GM18868 (cell line): Measurements from ENCODE around the gene PSME2.
A peak's percentile ranks its signal among the peaks of the same experiment; 100 is the strongest.

ENCODE experiments used
- ATAC-seq: cut with Tn5 transposase; IDR thresholded peaks from one replicate; pipeline ENCODE4 v1.9.1; 2021; ENCODE audit warnings: mild to moderate bottlenecking, moderate library complexity; ENCODE audit not compliant: unreplicated experiment

The PSME2 gene

DNA sequence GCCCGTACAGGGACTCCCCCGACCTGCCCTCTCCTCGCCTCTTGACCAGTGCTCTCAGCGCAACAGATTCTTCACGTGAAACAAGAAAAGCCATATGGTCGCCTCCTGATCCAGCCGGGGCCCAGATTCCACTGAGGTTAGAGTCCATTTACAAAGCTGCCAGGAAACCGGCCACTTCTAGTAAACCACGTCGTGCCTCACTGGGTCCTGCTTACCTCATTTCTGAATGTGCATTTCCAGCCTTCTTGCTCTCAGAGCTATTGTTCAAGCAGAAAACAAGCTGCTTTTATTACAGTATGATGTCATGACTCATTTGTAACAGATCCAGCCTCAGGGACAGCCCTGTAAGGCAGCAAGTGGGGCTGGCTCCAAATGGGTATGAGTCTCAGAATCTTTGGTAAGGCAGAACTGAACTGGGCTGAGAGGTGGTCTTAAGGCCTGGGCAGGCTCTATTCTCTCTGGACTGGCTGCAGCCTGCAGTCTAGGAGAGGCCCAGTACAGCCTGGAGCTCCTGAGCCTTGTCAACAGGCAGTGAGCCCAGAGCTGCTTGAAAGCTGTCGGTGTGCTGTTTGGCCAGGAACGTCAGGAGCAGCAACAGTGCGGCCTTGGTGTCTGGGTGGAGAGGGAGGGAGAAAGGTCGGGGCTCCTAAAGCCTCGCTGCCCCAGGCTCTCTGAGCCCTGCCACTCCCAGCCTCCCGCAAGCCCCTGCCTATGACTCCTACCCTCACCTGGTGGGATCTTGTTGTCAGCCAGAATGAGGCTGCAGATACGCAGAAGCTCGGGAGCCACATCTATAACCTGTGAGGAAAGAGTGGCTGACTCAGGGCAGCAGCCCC, 33.8 kb upstream of the PSME2 start:
- ATAC-seq = no peak

DNA sequence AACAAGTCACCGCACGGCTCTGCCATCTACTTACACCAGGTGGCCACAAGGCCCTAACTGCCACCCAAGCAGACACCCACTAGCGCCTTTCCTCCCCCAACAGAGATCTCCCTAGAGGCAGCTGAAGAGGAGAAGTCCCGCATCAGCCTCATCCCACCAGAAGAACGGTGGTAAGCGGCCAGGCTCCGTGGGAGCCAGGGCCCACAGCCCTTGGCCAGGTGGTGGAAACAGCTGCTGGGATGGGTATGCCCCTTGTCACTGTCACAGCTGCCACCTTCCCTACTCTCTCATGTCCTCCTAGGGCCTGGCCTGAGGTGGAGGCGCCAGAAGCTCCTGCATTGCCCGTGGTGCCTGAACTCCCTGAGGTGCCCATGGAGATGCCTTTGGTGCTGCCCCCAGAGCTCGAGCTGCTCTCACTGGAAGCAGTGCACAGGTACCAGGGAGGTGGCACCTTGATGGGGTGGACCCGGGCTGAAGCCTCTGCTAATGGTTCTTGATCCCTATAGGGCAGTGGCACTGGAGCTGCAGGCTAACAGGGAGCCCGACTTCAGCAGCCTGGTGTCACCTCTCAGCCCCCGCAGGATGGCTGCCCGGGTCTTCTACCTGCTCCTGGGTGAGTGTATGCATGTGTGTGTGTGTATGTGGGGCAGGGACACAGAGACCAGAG, 33.0 kb upstream of the PSME2 start:
- no peak for ATAC-seq

DNA sequence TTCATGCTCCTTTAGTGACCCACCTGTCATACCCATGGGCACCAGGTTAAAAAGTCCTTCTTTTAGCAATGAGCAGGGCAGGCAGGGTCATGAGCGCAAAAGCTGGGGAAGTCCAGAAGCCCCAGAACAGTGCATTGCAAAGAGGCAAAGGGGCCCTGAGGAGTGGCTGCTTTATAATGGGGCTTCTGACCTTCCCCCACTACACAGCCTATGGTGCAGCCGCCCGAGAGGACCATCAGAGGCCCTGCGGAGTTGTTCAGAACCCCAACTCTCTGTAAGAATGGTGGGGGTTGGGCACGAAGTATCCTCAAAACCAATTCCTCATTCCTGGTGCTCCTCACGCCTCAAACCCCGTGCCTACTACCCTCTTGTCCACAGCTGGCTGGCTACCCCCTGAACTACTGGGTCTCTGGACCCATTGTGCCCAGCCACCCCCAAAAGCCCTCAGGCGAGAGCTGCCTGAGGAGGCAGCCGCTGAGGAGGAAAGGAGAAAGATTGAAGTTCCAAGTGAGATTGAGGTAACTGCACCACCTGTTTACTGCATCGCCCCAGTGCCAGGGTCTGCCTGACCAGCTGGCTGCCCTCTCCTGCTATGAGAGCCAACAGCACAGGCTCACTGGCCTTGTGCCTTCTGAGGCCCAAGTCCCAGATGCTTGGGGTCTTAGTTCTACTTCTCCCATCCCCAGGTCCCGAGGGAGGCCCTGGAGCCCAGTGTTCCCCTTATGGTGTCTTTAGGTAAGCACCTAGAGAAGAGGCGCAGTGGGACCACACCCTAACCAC, 32.2 kb upstream of the PSME2 start:
- ATAC-seq = no peak

DNA sequence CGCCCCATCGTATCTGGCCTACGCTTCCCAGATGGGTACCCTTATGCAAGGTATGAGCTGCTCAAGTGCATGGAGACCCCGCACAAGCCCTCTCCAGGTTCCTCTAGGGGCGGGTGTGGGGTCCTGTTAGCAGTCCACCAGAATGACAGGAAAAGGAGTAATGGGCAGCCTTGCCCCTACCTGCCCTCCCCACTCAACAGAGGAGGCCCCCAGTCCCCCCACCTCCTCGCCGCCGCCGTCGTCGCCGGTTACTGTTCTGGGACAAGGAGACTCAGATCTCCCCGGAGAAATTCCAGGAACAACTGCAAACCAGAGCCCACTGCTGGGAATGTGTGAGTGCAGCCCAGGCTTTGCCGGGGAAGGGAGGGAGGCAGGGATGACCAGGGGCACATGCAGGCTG, 31.5 kb upstream of the PSME2 start:
- no peak for ATAC-seq

- ATAC-seq = no peak
Measured at GRCh38 chr14:24177041-24177825, 30.8 kb upstream of the PSME2 start.

DNA sequence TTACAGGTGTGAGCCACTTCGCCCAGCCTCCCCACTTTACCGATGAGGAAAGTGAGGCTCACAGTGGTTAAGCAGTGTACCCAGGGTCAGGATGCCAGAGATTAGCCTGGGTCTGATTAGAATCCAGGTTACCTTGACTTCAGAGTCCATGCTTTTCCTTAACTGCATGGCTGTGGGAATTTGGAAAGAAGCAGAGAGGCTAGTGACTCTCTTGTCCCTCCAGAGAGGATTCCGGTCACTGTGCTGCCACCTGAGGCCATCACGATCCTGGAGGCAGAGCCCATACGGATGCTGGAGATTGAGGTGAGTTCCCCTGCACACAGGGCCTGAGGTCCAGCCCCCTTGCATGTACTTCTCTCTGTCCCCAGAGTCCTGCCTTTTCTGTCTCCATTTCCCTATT, 30.2 kb upstream of the PSME2 start:
- no peak for ATAC-seq

- ATAC-seq = no peak
Measured at GRCh38 chr14:24172871-24173281, 26.5 kb upstream of the PSME2 start.

DNA sequence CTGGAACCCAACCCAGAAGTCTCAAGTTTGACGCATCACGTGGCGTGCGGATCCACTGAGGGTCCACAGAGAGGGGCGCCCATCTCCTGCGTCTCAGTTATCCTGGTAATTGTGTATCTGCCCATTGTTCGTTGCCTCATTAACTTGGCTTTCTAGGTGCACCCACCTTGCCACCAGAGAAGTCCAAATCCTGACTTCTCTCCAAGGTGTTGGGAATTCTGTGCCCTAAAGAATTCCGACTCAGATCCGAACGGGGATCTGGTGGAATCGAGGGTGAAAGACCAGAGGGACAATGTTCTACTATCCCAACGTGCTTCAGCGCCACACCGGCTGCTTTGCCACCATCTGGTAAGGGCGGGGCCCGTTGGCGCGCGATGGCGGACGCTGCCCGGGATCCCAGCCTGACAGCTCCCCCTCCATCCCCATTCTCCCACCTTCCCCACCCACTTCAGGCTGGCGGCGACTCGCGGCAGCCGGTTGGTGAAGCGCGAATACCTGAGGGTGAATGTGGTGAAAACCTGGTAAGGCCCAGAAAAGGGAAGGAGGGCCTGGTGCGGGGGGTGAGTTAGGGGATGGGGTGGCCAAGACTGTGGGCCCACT, 26.0 kb upstream of the PSME2 start:
- ATAC-seq = no peak

DNA sequence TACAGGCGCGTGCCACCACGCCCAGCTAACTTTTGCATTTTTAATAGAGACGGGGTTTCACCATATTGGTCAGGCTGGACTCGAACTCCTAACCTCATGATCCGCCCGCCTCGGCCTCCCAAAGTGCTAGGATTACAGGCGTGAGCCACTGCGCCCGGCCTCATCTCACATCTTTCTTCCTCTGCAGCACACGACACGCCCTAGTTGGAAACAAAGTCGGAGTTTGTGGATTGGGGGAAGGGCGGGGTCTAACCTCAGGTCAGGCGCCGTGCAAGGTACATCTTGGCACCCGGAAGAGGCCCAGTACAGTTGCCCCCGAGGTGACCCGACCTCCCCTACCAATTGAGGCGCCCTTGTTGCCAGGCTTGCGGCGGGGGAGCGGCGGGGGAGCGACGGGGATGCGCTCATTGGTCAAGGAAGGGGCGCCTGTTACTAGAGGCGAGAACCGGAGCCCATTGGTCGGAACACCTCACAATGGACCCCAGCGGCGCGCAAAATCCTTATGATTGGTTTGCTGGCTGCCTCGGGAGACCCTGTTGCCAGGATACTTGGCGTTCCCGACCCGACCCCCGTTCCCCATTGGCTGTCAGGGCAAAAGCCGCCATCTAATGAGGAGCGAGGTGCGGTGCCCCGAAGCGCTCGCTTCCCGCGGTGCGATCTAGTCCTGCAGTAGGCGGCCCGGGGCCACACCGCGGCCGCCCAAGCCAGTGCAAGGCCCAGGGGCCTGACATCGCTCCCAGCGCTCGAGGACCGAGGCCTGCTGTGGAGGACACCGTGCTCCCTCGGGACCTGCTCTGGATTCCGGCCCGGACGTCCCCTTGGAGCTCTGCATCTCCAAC, 25.2 kb upstream of the PSME2 start, which contains the start of gene REC8:
Gene REC8, plus strand, starts transcription at position 659 of the 839 bp plus-strand sequence. CDS start 473 bp downstream, outside the sequence.
- ATAC-seq = peak; percentile 88

DNA sequence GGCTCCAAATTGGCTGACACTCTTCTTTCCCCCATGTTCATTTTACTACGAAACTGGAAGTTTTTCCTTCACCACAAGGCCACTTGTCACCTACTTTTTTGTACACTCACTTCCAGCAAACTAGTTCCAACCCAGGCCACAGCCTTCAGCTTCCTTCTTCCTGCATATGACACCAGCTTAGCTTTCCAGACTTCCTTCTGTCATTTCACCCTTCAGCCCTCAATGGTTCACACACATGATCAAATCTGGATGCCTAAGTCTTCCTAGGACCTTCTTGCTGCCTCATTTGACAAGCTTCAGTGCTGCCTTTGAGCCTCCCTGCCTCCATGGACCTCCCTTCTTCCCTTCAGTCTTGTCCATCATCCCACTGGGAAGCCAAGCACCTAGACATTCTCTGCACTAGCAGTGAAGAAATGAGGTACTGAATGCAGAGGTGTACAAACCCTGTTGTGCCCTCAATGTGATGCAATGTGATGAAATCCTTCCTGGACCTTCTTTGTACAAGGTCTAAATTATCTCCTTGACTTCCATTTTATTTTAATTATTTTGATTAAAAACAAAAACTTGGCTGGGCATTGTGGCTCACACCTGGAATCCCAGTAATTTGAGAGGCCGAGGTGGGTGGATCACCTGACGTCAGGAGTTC, 21.2 kb upstream of the PSME2 start:
- no peak for ATAC-seq

- no peak for ATAC-seq
Measured at GRCh38 chr14:24165785-24166184, 19.4 kb upstream of the PSME2 start.

GRCh38 chr14:24164518-24164991, 18.1 kb upstream of the PSME2 start:
- no peak for ATAC-seq

GRCh38 chr14:24162093-24162492, 15.7 kb upstream of the PSME2 start:
- ATAC-seq = no peak

DNA sequence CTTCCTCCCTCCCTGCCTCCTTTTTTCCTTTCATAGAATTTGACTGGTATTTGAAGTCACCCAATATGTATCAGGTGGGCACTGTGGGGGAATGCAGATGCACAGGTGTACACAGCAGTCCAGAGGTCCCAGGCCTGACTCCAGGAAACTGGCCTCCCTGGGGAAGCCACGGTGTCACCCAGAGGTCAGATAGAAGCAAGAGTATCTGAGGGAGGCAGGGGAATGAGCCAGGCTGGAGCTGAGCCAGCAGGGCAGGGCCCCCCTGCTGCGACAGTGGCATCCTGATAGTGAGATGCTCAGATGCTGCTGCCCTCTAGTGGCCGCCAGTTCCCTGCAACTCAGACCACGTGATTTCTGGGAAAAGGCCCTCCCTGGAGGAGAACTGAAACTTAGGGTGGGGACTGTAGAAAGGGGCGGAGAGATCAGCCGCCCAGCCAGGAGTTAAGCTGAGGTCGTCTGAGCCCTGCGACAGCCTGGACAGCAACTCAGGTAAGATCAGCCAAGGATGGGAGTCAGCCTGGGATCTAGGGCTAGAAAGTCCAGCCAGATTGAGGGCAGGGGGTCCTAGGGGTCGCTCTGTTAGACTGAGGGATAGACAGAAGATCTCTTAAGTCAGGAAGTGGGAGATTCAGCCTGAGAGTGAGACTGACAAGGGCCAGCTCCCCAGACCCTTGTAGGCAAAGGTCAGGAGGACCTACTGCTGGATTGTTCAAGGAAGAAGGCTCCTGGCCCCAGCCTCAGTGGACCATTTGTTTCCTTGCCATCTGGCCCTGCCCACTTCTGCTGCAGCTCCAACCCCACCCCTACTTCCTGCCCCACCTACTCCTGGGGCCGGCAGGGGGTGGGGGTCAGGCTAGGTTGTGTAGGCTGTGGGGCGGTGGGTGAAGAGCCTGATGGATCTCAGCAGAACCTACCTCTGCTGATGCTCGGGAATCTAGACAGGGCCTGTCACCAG, 14.7 kb upstream of the PSME2 start, which contains the start of gene IRF9:
Gene IRF9, plus strand, starts transcription at position 416 of the 955 bp plus-strand sequence. CDS start 880 bp downstream, outside the sequence.
- ATAC-seq = peak; percentile 72

- ATAC-seq = no peak
Measured at GRCh38 chr14:24160499-24160849, 14.1 kb upstream of the PSME2 start.

- no peak for ATAC-seq
Measured at GRCh38 chr14:24159777-24160498, 13.5 kb upstream of the PSME2 start.

GRCh38 chr14:24157331-24157730, 10.9 kb upstream of the PSME2 start:
- no peak for ATAC-seq
